Vagina (tissue), 2 donors: ENCODE data around the gene PYGL.

ENCODE experiments used
- CTCF ChIP-seq, 3 experiments: fragments of 450-650 bp in 2 of 3; fragments of 200-600 bp in 1 of 3; sonication (generic) in 1 of 3; IDR thresholded peaks; one replicate each; pipeline ENCODE4 v1.5.1; 2017 to 2019; ENCODE audit warnings: antibody characterized with exemption in 3 of 3, mild to moderate bottlenecking in 2 of 3, moderate library complexity in 2 of 3
- POLR2A ChIP-seq, 2 donors: fragments of 450-650 bp; IDR thresholded peaks; one replicate each; pipeline ENCODE4 v1.6.1; 2017; ENCODE audit warnings: antibody characterized with exemption in 2 of 2, mild to moderate bottlenecking in 2 of 2, moderate library complexity in 2 of 2

DNA sequence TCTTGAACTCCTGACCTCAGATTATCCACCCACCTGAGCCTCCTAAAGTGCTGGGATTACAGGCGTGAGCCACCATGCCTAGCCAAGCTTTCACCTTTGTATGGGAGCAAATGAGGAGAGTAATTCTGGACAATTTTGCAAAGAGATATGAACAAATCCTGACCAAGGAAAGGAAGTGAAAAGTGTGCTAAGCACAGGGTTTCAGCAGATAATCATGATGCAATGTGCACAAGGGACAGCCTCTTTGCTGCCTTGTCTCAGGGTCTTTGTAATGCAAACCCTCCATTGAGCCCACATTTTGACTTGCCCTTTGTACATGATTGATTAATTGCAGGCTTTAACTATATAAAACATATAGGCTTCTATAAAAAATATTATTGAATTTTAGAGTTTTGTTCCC is 9.2 kb upstream of the PYGL start:
- no peak for TF ChIP-seq CTCF (IDR thresholded peaks at IDR 0.05)
- no peak for TF ChIP-seq POLR2A (IDR thresholded peaks at IDR 0.05)
